ENCODE measurements around the gene GAPDHS. TPM values are rescaled to one million over a fixed set of nuclear protein-coding genes. Genes with fewer than 3 reads are reported as not detected.

The GAPDHS gene
- total RNA-seq, 1 donor from 2014 or later, result not detected

- intact Hi-C loops (cut with micrococcal nuclease), result no loop called here
These were observed 651 bp downstream of the GAPDHS start for GRCh38 chr19:35533822-35534392.

- intact Hi-C loops (cut with micrococcal nuclease), result no loop called here
These were observed 1.7 kb downstream of the GAPDHS start for GRCh38 chr19:35534803-35535480.

GRCh38 chr19:35539314-35539713 lies 6.1 kb downstream of the GAPDHS start:
- intact Hi-C loops (cut with micrococcal nuclease), result no loop called here

- intact Hi-C loops (cut with micrococcal nuclease), result loop anchor here (10.0 kb wide), 1 partner anchor 455 kb away; the partner anchor contains the start of gene SDHAF1
These were observed 6.6 kb downstream of the GAPDHS start for GRCh38 chr19:35539850-35540249.

- intact Hi-C loops (cut with micrococcal nuclease), result loop anchor here (10.0 kb wide), 1 partner anchor 454 kb away; the partner anchor contains the start of gene SDHAF1
These were observed 7.2 kb downstream of the GAPDHS start for GRCh38 chr19:35540356-35540927.

- intact Hi-C loops (cut with micrococcal nuclease), result loop anchor here (10.0 kb wide), 1 partner anchor 453 kb away; the partner anchor contains the start of gene SDHAF1
These were observed 9.0 kb downstream of the GAPDHS start for GRCh38 chr19:35542209-35542608.

GRCh38 chr19:35543280-35544109 lies 10.2 kb downstream of the GAPDHS start:
- intact Hi-C loops (cut with micrococcal nuclease), result loop anchor here (2.0 to 10.0 kb wide), 3 partner anchors 31 to 451 kb away; partner anchors contain the start of genes DMKN, PSENEN, SDHAF1 and U2AF1L4

GRCh38 chr19:35544110-35544802 lies 11.0 kb downstream of the GAPDHS start:
- intact Hi-C loops (cut with micrococcal nuclease), result loop anchor here (2.0 to 10.0 kb wide), 3 partner anchors 31 to 451 kb away; partner anchors contain the start of genes DMKN, PSENEN, SDHAF1 and U2AF1L4

GRCh38 chr19:35545001-35545854 lies 12.0 kb downstream of the GAPDHS start, which contains the start of gene TMEM147:
Gene TMEM147 (plus strand): TSS chr19:35545626. CDS start chr19:35545740, 114 bp downstream.
- intact Hi-C loops (cut with micrococcal nuclease), result loop anchor here (1.0 to 10.0 kb wide), 10 partner anchors 12 to 450 kb away; partner anchors contain the start of genes COX6B1, DMKN, HAUS5 and LIN37

GRCh38 chr19:35545855-35546381 lies 12.7 kb downstream of the GAPDHS start:
- intact Hi-C loops (cut with micrococcal nuclease), result loop anchor here (1.0 to 10.0 kb wide), 10 partner anchors 11 to 449 kb away; partner anchors contain the start of genes COX6B1, DMKN, HAUS5 and LIN37

- intact Hi-C loops (cut with micrococcal nuclease), result loop anchor here (5.0 to 10.0 kb wide), 2 partner anchors 386 to 448 kb away; partner anchors contain the start of gene SDHAF1
These were observed 13.3 kb downstream of the GAPDHS start for GRCh38 chr19:35546532-35546931.

GRCh38 chr19:35549174-35549788 lies 16.0 kb downstream of the GAPDHS start:
- intact Hi-C loops (cut with micrococcal nuclease), result loop anchor here (1.0 to 10.0 kb wide), 8 partner anchors 43 to 446 kb away; partner anchors contain the start of genes HAUS5 and SDHAF1

- intact Hi-C loops (cut with micrococcal nuclease), result loop anchor here (1.0 to 10.0 kb wide), 8 partner anchors 42 to 445 kb away; partner anchors contain the start of genes HAUS5 and SDHAF1
These were observed 16.7 kb downstream of the GAPDHS start for GRCh38 chr19:35549879-35550523.

GRCh38 chr19:35551091-35551810 lies 18.0 kb downstream of the GAPDHS start:
- intact Hi-C loops (cut with micrococcal nuclease), result no loop called here

GRCh38 chr19:35552534-35553384 lies 19.5 kb downstream of the GAPDHS start:
- intact Hi-C loops (cut with micrococcal nuclease), result no loop called here

GRCh38 chr19:35553385-35554000 lies 20.2 kb downstream of the GAPDHS start:
- intact Hi-C loops (cut with micrococcal nuclease), result no loop called here

All from T-helper 1 cell treated with Interleukin-12 subunit alpha and Interleukin-12 subunit beta and Interleukin-4 antibody, amounts not matched to agents 30 ng/mL and 1 ng/mL, for 36 hours (primary cell).